HG02970 (cell line): ENCODE results near the gene ATF7IP.
A peak's percentile ranks its signal among the peaks of the same experiment; 100 is the strongest.
"Not testable (repeated sequence)": the region's sequence is repeated elsewhere in the genome, so short reads cannot be mapped to it uniquely, and the experiment has no call there.

Source experiments
- ATAC-seq: cut with Tn5 transposase; IDR thresholded peaks from one replicate; pipeline ENCODE4 v1.9.1; 2021; ENCODE audit warnings: mild to moderate bottlenecking, moderate library complexity, moderate number of reproducible peaks; ENCODE audit not compliant: unreplicated experiment, low FRiP score

The ATF7IP gene

GRCh38 chr12:14365294-14366208, at the start of gene ATF7IP:
TSS of gene ATF7IP (plus strand) at chr12:14365682. CDS start at chr12:14423916, 58,234 bp downstream.
- ATAC-seq, result peak; percentile 57

- ATAC-seq, result no peak
These were observed 47.9 kb upstream of the ATF7IP start for GRCh38 chr12:14317362-14318146.

- not testable (repeated sequence) for ATAC-seq
These were observed 45.6 kb upstream of the ATF7IP start for GRCh38 chr12:14319704-14320427.

- ATAC-seq, result no peak
These were observed 43.1 kb upstream of the ATF7IP start for GRCh38 chr12:14322403-14322802.

GRCh38 chr12:14325716-14326343, 39.7 kb upstream of the ATF7IP start:
- ATAC-seq, result no peak

GRCh38 chr12:14326699-14327098, 38.8 kb upstream of the ATF7IP start:
- no peak for ATAC-seq

- ATAC-seq, result no peak
These were observed 37.8 kb upstream of the ATF7IP start for GRCh38 chr12:14327711-14328110.

GRCh38 chr12:14332482-14332881, 33.0 kb upstream of the ATF7IP start:
- ATAC-seq, result no peak

- no peak for ATAC-seq
These were observed 25.1 kb upstream of the ATF7IP start for GRCh38 chr12:14340371-14340770.

- not testable (repeated sequence) for ATAC-seq
These were observed 14.0 kb upstream of the ATF7IP start for GRCh38 chr12:14351524-14351923.

GRCh38 chr12:14352066-14352465, 13.4 kb upstream of the ATF7IP start:
- not testable (repeated sequence) for ATAC-seq

- not testable (repeated sequence) for ATAC-seq
These were observed 10.8 kb upstream of the ATF7IP start for GRCh38 chr12:14354665-14355064.

- no peak for ATAC-seq
These were observed 9.3 kb upstream of the ATF7IP start for GRCh38 chr12:14356147-14356546.

- no peak for ATAC-seq
These were observed 8.0 kb upstream of the ATF7IP start for GRCh38 chr12:14357486-14357885.

- no peak for ATAC-seq
These were observed 3.1 kb upstream of the ATF7IP start for GRCh38 chr12:14362352-14362751.

- no peak for ATAC-seq
These were observed 755 bp upstream of the ATF7IP start for GRCh38 chr12:14364583-14365271.

- no peak for ATAC-seq
These were observed 942 bp downstream of the ATF7IP start for GRCh38 chr12:14366209-14367039.

GRCh38 chr12:14367040-14367661, 1.7 kb downstream of the ATF7IP start:
- no peak for ATAC-seq
